ENCODE data around the gene SWAP70. TPM values are rescaled to one million over a fixed set of nuclear protein-coding genes. Genes with fewer than 3 reads are reported as not detected.

The SWAP70 gene
- total RNA-seq, 2 donors from 2014 or later: 28.8 to 30.7 TPM

GRCh38 chr11:9629064-9629463, 34.8 kb upstream of the SWAP70 start:
- H3K9me3 ChIP-seq (ENCODE audit: control insufficient read depth, low read length): no peaks in the 10 kb centered on the region
- H3K27me3 ChIP-seq (ENCODE audit: control insufficient read depth, insufficient read depth, low read length, poor library complexity, severe bottlenecking): no peaks in the 10 kb centered on the region
- no peaks in the 10 kb centered on the region for H3K27me3 Mint-ChIP-seq (ENCODE audit: insufficient read depth)
- no peak overlapping the region for H3K4me3 ChIP-seq (ENCODE audit: low read length)
- H3K9me3 Mint-ChIP-seq: no peaks in the 10 kb centered on the region
- no peak overlapping the region for H3K9ac ChIP-seq (ENCODE audit: extremely low read depth, low read length, poor library complexity, severe bottlenecking)
- peaks cover 4% of the 10 kb centered on the region for H3K4me1 ChIP-seq (ENCODE audit: control insufficient read depth, insufficient read depth, low read length)
- no peak overlapping the region for H3K4me3 Mint-ChIP-seq
- no peaks in the 10 kb centered on the region for H3K36me3 ChIP-seq (ENCODE audit: control insufficient read depth, insufficient read depth, low read length)
- H3K36me3 Mint-ChIP-seq (ENCODE audit: low read depth): no peaks in the 10 kb centered on the region
- WGBS, 2 experiments (ENCODE audit: insufficient coverage in 1 of 2, insufficient read length in 1 of 2): 90 to 93% methylated on average over 6 of the region's 6 CpGs
- DNase-seq: peak; percentile 44
- no peak overlapping the region for H3K27ac ChIP-seq (ENCODE audit: low read depth, low read length)
- peaks cover 22% of the 10 kb centered on the region for H3K4me1 Mint-ChIP-seq
- H3K27ac Mint-ChIP-seq: no peak overlapping the region
- TF ChIP-seq CTCF (conservative IDR thresholded peaks at IDR 0.05): no peak

- no peaks in the 10 kb centered on the region for H3K9me3 ChIP-seq (ENCODE audit: control insufficient read depth, low read length)
- Mint-ChIP-seq H3K27ac (no peak overlapping the region), H3K4me1 (no peaks in the 10 kb centered on the region), H3K9me3 (no peaks in the 10 kb centered on the region), H3K36me3 (ENCODE audit: low read depth) (no peaks in the 10 kb centered on the region), H3K27me3 (ENCODE audit: insufficient read depth) (no peaks in the 10 kb centered on the region), H3K4me3 (no peak overlapping the region)
- no peaks in the 10 kb centered on the region for H3K27me3 ChIP-seq (ENCODE audit: control insufficient read depth, insufficient read depth, low read length, poor library complexity, severe bottlenecking)
- no peak overlapping the region for H3K27ac ChIP-seq (ENCODE audit: low read depth, low read length)
- H3K4me3 ChIP-seq (ENCODE audit: low read length): no peak overlapping the region
- no peak for DNase-seq
- whole genome bisulfite sequencing, 2 experiments (ENCODE audit: insufficient coverage in 1 of 2, insufficient read length in 1 of 2): 75 to 95% methylated on average over 1 to 2 of the region's 2 CpGs
- no peaks in the 10 kb centered on the region for H3K4me1 ChIP-seq (ENCODE audit: control insufficient read depth, insufficient read depth, low read length)
- TF ChIP-seq CTCF (conservative IDR thresholded peaks at IDR 0.05): no peak
- H3K9ac ChIP-seq (ENCODE audit: extremely low read depth, low read length, poor library complexity, severe bottlenecking): no peak overlapping the region
- H3K36me3 ChIP-seq (ENCODE audit: control insufficient read depth, insufficient read depth, low read length): no peaks in the 10 kb centered on the region
Observed at GRCh38 chr11:9633679-9634078, 30.2 kb upstream of the SWAP70 start.

GRCh38 chr11:9636691-9637090, 27.2 kb upstream of the SWAP70 start:
- Mint-ChIP-seq H3K4me3 (no peak overlapping the region), H3K36me3 (ENCODE audit: low read depth) (no peaks in the 10 kb centered on the region), H3K27me3 (ENCODE audit: insufficient read depth) (no peaks in the 10 kb centered on the region), H3K4me1 (no peaks in the 10 kb centered on the region), H3K27ac (no peak overlapping the region), H3K9me3 (no peaks in the 10 kb centered on the region)
- DNase-seq: peak; percentile 25
- Histone ChIP-seq H3K27me3 (ENCODE audit: control insufficient read depth, insufficient read depth, low read length, poor library complexity, severe bottlenecking) (no peaks in the 10 kb centered on the region), H3K4me3 (ENCODE audit: low read length) (no peak overlapping the region), H3K36me3 (ENCODE audit: control insufficient read depth, insufficient read depth, low read length) (no peaks in the 10 kb centered on the region), H3K4me1 (ENCODE audit: control insufficient read depth, insufficient read depth, low read length) (no peaks in the 10 kb centered on the region), H3K9me3 (ENCODE audit: control insufficient read depth, low read length) (no peaks in the 10 kb centered on the region), H3K27ac (ENCODE audit: low read depth, low read length) (no peak overlapping the region), H3K9ac (ENCODE audit: extremely low read depth, low read length, poor library complexity, severe bottlenecking) (no peak overlapping the region)
- whole genome bisulfite sequencing, 2 experiments (ENCODE audit: insufficient coverage in 1 of 2, insufficient read length in 1 of 2): 86 to 100% methylated on average over 1 of the region's 1 CpG
- no peak for TF ChIP-seq CTCF (conservative IDR thresholded peaks at IDR 0.05)
